OCI-LY7 (cell line): ENCODE measurements around the gene MEF2A. TPM values are rescaled to one million over a fixed set of nuclear protein-coding genes. Genes with fewer than 3 reads are reported as not detected.

Source experiments
- BruUV-seq: library from RNA; stranded (reverse); fragments of 400-500 nt; replicated peaks from 2 replicates; lab custom pipeline; 2021; lab: Mats Ljungman, UMichigan
- CTCF ChIA-PET: fragments of 300-600 bp; sonication (Branson Sonifier 250); formaldehyde crosslinking; loops from one replicate; lab custom pipeline; 2022; ENCODE audit warnings: antibody characterized with exemption; ENCODE audit not compliant: unreplicated experiment; lab: Charles Lee
- POLR2A ChIA-PET: fragments of 300-600 bp; sonication (Branson Sonifier 250); formaldehyde crosslinking; loops from one replicate; lab custom pipeline; 2022; ENCODE audit warnings: antibody characterized with exemption; lab: Charles Lee
- DNase-seq: peaks from one replicate; pipeline ENCODE4 v3.0.0-alpha.2; 2015; ENCODE audit warnings: low spot score
- H2AFZ ChIP-seq: fragments of 200-600 bp; sonication (generic), shearing (Covaris generic); 2 replicates; pipeline ENCODE4 v1.6.1; 2014; ENCODE audit warnings: mild to moderate bottlenecking, antibody characterized with exemption, low read length, moderate library complexity
- H3K27ac ChIP-seq: fragments of 200-600 bp; sonication (generic); 2 replicates; pipeline ENCODE4 v1.5.1; 2014; ENCODE audit warnings: mixed run types, low read depth, mild to moderate bottlenecking, moderate library complexity, low read length, inconsistent platforms; ENCODE audit not compliant: poor library complexity, severe bottlenecking
- H3K36me3 ChIP-seq: fragments of 200-600 bp; sonication (generic); 2 replicates; pipeline ENCODE4 v1.6.1; 2014; ENCODE audit warnings: mild to moderate bottlenecking, antibody characterized with exemption, low read length, moderate library complexity, mixed read lengths; ENCODE audit not compliant: insufficient read depth
- H3K4me1 ChIP-seq: fragments of 200-600 bp; sonication (generic); 2 replicates; pipeline ENCODE4 v1.5.1; 2014; ENCODE audit warnings: mild to moderate bottlenecking, low read length; ENCODE audit not compliant: insufficient read depth, poor library complexity, severe bottlenecking
- H3K4me2 ChIP-seq: fragments of 200-600 bp; sonication (generic); 2 replicates; pipeline ENCODE4 v1.6.1; 2014; ENCODE audit warnings: mild to moderate bottlenecking, low read length
- H3K4me3 ChIP-seq: fragments of 200-600 bp; sonication (generic); 2 replicates; pipeline ENCODE4 v1.5.1; 2014; ENCODE audit warnings: mild to moderate bottlenecking, low read depth, low read length; ENCODE audit not compliant: poor library complexity, severe bottlenecking
- H3K79me2 ChIP-seq: fragments of 200-600 bp; sonication (generic); 2 replicates; pipeline ENCODE4 v1.6.1; 2016; ENCODE audit warnings: low read depth, mild to moderate bottlenecking, low read length, moderate library complexity, mixed read lengths; ENCODE audit not compliant: insufficient read depth
- H3K9me2 ChIP-seq: fragments of 200-600 bp; sonication (generic); 2 replicates; pipeline ENCODE4 v1.6.1; 2016; ENCODE audit warnings: mild to moderate bottlenecking, low read length, mixed read lengths; ENCODE audit not compliant: insufficient read depth
- H3K9me3 ChIP-seq: fragments of 200-600 bp; sonication (generic); 2 replicates; pipeline ENCODE4 v1.6.1; 2014; ENCODE audit warnings: mild to moderate bottlenecking, mixed run types, low read length, mixed read lengths
- H4K20me1 ChIP-seq: fragments of 200-600 bp; sonication (generic); 2 replicates; pipeline ENCODE4 v1.6.1; 2014; ENCODE audit warnings: mild to moderate bottlenecking, antibody characterized with exemption, low read length, moderate library complexity, mixed read lengths; ENCODE audit not compliant: insufficient read depth
- CTCF ChIP-seq: fragments of 200-600 bp; sonication (generic); conservative IDR thresholded peaks from 2 replicates; pipeline ENCODE4 v1.5.1; 2014; ENCODE audit warnings: mild to moderate bottlenecking, antibody characterized with exemption, low read length, moderate library complexity, mixed read lengths
- EZH2phosphoT487 ChIP-seq: fragments of 200-600 bp; sonication (generic); IDR thresholded peaks from 2 replicates; pipeline ENCODE4 v1.6.1; 2018; ENCODE audit warnings: low read depth, borderline replicate concordance, mild to moderate bottlenecking, mixed run types, antibody characterized with exemption, low read length, moderate library complexity, mixed read lengths
- intact Hi-C: fragments of 100-400 bp; cut with micrococcal nuclease; formaldehyde crosslinking; loops from one replicate; pipeline ENCODE4 v1.10.0; 2022; ENCODE audit not compliant: unreplicated experiment
- total RNA-seq, 2 experiments: library from RNA; depleted of rRNA in 1 of 2; stranded (reverse); fragments of >200 nt in 1 of 2; shearing (Covaris generic) in 1 of 2; gene quantifications; 2 replicates each; pipeline ENCODE4 v1.2.3, GENCODE V29; 2014 to 2022

Gene MEF2A
- total RNA-seq, 2 experiments from 2014 or later: 28.0 to 38.2 TPM

- TF ChIP-seq EZH2phosphoT487 (no peak), CTCF (no peak)
- ChIA-PET CTCF (interaction anchor here (0.6 kb wide), 1 partner anchor 55 kb away, joined by 4 read pairs; no protein-coding TSS in a partner anchor), POLR2A (interaction anchor here (0.5 kb wide), 1 partner anchor 8 kb away, joined by 3 read pairs; no protein-coding TSS in a partner anchor)
- no peak for DNase-seq
- H3K27ac ChIP-seq: no peak overlapping the region
- H3K79me2 ChIP-seq: peaks cover 43% of the 10 kb centered on the region
- H3K4me3 ChIP-seq: no peak overlapping the region
- H3K4me2 ChIP-seq: no peak overlapping the region
- intact Hi-C loops: no loop called here
- BruUV-seq: no TSS peak
- H3K9me3 ChIP-seq: peaks cover under 1% of the 10 kb centered on the region; the same call in 1 of the 2 replicates
- H3K4me1 ChIP-seq: no peaks in the 10 kb centered on the region
- H2AFZ ChIP-seq: no peak overlapping the region
- peaks cover 6% of the 10 kb centered on the region; the same call in 1 of the 2 replicates for H3K36me3 ChIP-seq
- peaks cover 7% of the 10 kb centered on the region for H4K20me1 ChIP-seq
- H3K9me2 ChIP-seq: no peaks in the 10 kb centered on the region
Measured at GRCh38 chr15:99618941-99619411, 53.2 kb downstream of the MEF2A start.

- no peak overlapping the region for H2AFZ ChIP-seq
- peaks cover 11% of the 10 kb centered on the region; the same call in 1 of the 2 replicates for H3K36me3 ChIP-seq
- no peaks in the 10 kb centered on the region for H3K9me2 ChIP-seq
- peaks cover 8% of the 10 kb centered on the region; the same call in 1 of the 2 replicates for H3K9me3 ChIP-seq
- CTCF ChIA-PET: no interaction called here
- H3K4me2 ChIP-seq: no peak overlapping the region
- no TSS peak for BruUV-seq
- POLR2A ChIA-PET: no interaction called here
- TF ChIP-seq EZH2phosphoT487 (no peak), CTCF (no peak)
- no peak for DNase-seq
- H4K20me1 ChIP-seq: peaks cover 7% of the 10 kb centered on the region
- no peak overlapping the region for H3K4me3 ChIP-seq
- intact Hi-C loops: no loop called here
- H3K27ac ChIP-seq: no peak overlapping the region
- peaks cover 51% of the 10 kb centered on the region for H3K79me2 ChIP-seq
- no peaks in the 10 kb centered on the region for H3K4me1 ChIP-seq
Measured at GRCh38 chr15:99619712-99620111, 53.9 kb downstream of the MEF2A start.

- POLR2A ChIA-PET: no interaction called here
- Histone ChIP-seq H3K36me3 (peaks cover 11% of the 10 kb centered on the region; the same call in 1 of the 2 replicates), H2AFZ (no peak overlapping the region), H3K4me2 (no peak overlapping the region), H4K20me1 (peaks cover 7% of the 10 kb centered on the region), H3K4me3 (no peak overlapping the region), H3K4me1 (no peaks in the 10 kb centered on the region), H3K9me2 (no peaks in the 10 kb centered on the region), H3K27ac (no peak overlapping the region), H3K9me3 (peaks cover 13% of the 10 kb centered on the region; the same call in 1 of the 2 replicates), H3K79me2 (peaks cover 52% of the 10 kb centered on the region)
- intact Hi-C loops: no loop called here
- CTCF ChIA-PET: no interaction called here
- TF ChIP-seq EZH2phosphoT487: no peak
- TF ChIP-seq CTCF: no peak
- DNase-seq: no peak
- BruUV-seq: no TSS peak
Measured at GRCh38 chr15:99620178-99620577, 54.4 kb downstream of the MEF2A start.
